ENCODE data around the gene RARS2.

Gene RARS2

DNA sequence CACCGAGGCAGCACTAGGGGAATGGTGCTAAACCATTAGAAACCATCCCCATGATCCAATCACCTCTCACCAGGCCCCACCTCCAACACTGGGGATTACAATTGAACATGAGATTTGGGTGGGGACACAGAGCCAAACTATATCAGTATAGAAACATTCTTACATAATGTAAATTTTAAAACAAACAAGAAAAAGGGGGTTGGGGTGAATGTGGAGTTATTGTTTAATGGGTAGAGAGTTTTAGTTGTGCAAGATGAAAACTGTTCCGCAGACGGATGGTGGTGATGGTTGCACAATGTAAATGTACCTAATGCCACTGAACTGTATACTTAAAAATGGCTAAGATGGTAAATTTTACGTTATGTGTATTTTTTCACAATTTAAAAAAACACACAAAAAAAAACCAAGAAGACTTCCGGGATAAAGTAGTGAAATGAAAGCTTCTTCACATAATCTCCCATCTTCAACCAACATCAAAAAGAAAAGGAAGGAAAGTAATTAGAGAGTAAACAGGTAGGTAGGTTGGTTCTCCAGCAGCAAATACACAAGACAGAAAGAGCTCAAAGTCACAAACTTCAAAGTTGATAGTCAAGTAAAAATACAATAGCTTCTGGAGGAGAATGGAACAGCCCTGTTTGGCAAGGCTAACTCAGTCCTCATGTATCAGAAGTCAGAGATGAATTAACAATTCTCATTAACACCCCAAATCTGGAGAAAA lies 16.3 kb downstream of the RARS2 start:
- FAIRE-seq, result no peak

- no peak for FAIRE-seq
These were observed 16.9 kb downstream of the RARS2 start for GRCh38 chr6:87572883-87573282.

GRCh38 chr6:87572021-87572420 lies 17.8 kb downstream of the RARS2 start:
- peak; percentile 96 for FAIRE-seq

GRCh38 chr6:87561017-87561416 lies 28.8 kb downstream of the RARS2 start:
- no peak for FAIRE-seq

DNA sequence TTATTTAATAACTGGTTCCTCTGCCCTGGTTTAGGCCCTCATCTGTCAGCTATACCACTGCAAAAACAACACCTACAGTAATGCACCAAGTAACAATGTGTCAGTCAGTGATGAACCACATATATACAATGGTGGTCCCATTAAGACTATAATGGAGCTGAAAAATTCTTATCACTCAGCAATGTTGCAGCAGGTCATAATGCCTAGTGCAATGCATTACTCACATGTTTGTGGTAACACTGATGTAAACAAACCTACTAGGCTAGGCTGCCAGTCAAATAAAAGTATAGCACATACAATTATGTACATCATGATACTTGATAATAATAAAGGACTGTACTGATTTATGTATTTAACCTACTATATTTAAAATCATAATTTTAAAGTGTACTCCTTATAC lies 31.3 kb downstream of the RARS2 start:
- no peak for FAIRE-seq

- no peak for FAIRE-seq
These were observed 34.3 kb downstream of the RARS2 start for GRCh38 chr6:87555506-87555905.

- no peak for FAIRE-seq
These were observed 36.5 kb downstream of the RARS2 start for GRCh38 chr6:87553159-87553765.

- no peak for FAIRE-seq
These were observed 38.0 kb downstream of the RARS2 start for GRCh38 chr6:87551799-87552198.

DNA sequence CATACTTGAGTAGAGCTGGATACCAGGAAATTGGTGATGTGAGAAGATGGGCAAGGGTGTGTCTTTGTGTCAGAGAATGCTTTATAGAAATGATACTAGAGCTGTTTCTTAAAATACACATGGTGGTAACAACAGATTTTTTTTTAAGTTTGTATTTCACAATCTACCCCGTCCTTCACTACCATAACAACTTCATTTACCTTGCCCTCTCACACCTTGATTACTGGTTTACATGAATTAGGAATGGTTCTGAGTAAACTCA lies 45.4 kb downstream of the RARS2 start:
- FAIRE-seq, result no peak

- no peak for FAIRE-seq
These were observed 45.9 kb downstream of the RARS2 start for GRCh38 chr6:87543696-87544473.

GRCh38 chr6:87541744-87542143 lies 48.0 kb downstream of the RARS2 start:
- FAIRE-seq, result no peak

DNA sequence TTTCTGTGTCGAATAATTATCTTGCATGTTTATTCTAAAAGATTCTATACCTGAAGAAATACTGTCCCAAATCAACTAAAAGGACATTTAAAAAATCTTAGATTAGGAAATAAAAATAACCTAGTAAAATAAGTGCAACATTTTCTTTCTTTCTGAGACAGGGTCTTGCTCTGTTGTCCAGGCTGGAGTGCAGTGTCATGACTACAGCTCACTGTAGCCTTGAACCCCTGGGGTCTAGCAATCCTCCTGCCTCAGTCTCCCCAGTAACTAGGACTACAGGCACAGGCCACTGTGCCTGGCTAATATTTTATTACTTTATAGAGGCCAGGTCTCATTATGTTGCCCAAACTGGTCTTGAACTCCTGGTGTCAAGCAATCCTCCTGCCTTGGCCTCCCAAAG lies 48.7 kb downstream of the RARS2 start:
- no peak for FAIRE-seq

- no peak for FAIRE-seq
These were observed 49.2 kb downstream of the RARS2 start for GRCh38 chr6:87540539-87540938.

DNA sequence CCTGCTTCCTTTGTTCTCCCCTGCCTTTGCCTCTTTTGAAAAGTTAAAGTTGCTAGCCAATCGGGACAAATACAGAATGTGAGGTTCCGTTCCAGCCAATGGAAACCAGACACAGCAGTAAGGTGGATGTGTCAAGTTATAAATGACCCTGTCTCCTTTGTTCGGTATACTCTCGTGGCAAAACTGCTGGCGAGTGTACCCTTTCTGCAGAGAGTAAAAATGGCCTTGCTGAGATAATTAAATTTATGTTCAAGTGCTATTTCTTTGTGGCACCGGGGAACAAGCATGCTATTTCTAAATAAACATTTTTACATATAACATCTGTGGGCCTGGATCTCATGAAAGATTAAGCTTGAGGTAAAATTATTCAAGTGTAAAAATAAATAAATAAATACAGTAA lies 50.2 kb downstream of the RARS2 start:
- FAIRE-seq, result no peak

DNA sequence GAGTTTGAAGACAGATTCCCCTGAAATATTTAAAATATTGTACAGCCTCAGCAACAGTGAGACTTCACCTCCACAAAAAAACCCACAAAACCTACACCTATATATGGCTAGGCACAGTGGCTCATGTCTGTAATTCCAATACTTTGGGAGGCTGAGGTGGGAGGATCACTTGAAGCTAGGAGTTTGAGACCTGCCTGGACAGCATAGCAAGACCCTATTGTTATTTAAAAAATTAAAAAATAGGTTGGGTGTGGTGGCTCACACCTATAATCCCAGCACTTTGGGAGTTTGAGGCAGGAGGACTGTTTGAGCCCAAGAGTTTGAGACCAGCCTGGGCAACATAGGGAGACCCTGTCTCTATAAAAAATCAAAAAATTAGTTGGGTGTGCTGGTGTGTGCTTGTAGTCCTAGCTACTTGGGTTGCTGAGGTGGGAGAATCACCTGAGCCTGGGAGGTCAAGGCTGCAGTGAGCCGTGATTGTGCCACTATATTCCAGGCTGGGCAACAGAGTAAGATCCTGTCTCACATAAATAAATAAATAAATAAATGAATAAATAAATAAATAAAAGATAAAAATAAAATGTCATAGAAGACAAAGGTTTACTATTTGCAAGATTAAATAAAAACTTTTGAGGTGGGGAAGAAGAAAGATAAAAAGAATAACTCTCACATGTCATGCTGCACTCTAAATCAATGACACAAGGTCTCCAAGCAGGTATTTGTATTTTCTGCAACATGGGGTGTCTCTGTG lies 51.1 kb downstream of the RARS2 start:
- FAIRE-seq, result no peak

DNA sequence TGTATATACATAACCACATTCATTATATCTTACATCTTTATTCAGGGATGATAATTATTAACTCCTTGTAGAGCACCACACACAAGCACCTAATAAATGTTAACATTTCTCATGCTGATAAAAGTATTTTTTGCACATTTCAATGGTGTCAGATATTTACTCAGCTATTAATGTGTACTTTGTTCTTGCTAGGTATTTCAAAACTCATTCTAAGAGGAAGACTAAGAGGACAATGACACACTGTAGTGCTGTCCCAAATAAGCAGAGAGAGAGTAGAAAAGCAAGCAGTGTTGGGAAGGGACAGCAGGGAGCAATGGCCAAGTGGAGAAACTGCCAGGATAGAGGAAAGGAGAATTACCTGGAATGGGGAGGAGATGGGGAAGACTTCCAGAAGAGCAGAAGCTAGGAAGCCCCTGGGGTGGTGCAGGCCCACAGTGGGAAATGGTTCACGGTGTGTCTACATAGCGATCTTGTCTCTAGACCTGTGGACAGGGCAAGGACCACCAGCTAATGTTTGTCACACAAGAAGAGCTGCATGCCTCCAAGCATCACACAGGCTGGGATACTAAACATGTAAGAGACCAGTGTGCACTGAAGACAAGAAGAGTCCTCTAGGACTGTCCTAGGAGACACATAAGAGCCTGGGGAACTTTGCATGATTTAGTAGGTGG lies 55.3 kb downstream of the RARS2 start:
- no peak for FAIRE-seq

DNA sequence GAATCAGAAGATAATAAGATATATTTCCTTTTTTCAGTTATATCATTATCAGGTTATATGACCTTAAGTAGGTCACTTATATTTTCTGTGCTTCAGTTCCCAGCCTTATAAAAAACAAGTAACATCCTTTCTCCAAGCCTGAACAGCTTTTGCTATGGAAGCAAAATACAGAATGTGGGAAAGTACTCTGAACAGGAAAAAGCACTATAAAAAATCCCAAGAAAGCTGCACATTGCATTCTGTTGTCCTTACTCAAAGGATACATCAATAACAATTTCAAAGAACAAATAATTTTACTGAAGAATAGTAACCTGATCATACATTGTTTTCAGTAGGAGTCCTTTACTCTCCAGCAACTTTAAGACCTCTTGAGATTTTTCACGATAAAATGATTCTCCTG lies 60.6 kb downstream of the RARS2 start:
- FAIRE-seq, result no peak

DNA sequence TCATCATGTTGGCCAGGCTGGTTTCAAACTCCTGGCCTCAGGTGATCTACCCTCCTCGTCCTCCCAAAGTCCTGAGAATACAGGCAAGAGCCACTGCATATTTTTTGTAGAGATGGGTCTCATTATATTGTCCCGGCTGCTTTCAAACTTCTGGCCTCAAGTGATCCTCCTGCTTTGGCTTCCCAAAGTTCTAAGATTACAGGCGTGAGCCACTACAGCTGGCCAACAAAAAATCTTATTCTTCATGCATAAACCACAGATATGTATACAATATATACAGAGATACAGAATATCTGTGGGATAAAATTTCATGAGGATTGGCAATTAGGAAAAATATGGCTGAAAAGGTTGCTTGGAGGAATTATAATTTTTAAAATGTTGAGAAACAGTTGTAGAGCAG lies 67.1 kb downstream of the RARS2 start:
- no peak for FAIRE-seq

DNA sequence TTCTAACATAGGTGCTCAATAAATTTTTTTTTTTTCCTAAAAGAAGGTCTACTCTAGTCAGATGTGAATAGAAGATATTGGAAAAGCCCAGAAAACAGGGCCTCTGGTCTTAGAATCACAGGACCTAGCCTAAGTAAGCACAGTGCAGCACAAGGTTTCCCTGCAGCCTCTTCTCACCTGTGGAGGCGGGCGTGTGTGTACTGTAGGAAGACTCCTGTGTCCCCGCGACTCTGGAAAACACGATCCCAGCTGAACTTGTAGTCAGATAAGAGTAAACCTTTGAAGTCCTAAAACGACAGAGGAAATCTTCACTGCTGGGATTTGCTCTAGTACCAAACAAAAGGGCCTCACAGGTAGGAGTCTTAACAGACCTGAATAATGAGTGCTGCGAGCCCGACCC lies 71.3 kb downstream of the RARS2 start:
- FAIRE-seq, result no peak

DNA sequence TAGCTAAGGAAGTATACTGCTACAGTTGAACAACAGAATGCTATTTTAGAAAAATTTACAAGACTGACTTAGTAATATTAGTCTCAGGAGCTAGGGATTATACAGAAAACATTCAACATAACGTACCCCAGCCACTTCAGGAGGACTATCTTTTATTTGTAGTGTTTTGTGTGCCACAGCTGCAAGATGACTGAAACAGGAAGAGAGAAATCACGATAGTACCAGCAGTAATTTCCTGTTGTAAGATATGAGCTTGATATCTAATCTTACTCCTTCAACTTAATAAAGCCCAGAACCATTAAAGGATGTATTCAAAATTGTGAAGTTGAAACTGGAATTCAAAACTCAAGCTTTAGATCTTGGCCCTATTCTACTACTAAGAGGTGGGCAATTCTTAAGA lies 75.0 kb downstream of the RARS2 start:
- no peak for FAIRE-seq

- FAIRE-seq, result no peak
These were observed 85.3 kb downstream of the RARS2 start for GRCh38 chr6:87504441-87504840.

DNA sequence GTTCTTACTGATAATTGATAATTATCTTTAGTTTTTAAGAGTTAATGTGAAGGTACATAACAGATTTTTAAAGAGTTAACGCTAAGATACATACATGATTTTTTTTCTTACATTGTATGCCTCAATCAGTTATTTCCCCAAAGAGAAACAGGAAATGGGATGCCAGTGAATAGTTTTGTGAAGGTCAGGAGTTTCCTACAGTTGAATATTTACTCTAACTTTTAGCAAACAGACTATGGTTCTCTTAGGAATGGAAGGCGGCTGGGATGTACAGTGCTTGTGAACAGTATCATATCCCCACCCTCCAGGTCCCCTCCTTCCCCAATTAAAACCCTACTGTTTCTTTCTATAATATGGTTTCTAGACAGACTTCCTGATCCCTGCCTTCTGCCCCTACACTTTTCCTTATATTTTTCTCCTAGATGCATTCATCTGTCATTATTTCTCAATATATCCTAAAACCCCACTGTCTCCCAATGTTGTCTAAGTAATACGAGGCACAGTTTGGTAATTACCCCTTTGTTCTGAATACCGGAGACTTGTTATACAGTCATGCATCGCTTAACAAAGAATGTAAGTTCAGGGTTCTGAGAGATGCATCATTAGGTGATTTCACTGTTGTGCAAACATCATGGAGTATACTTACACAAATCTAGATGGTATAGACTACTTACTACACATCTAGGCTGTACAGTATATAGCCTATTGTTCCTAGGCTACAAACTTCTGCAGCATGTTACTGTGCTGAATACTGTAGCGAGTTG lies 87.8 kb downstream of the RARS2 start:
- no peak for FAIRE-seq

Data from endometrium (tissue), 2 donors.